LoVo (cell line): ENCODE measurements around the gene UBE4B.
"Not testable (repeated sequence)": the region's sequence is repeated elsewhere in the genome, so short reads cannot be mapped to it uniquely, and the experiment has no call there.

Experiments
- DNase-seq: peaks from one replicate; pipeline ENCODE4 v3.0.0-alpha.2; 2016; ENCODE audit warnings: low spot score

Gene UBE4B

DNA sequence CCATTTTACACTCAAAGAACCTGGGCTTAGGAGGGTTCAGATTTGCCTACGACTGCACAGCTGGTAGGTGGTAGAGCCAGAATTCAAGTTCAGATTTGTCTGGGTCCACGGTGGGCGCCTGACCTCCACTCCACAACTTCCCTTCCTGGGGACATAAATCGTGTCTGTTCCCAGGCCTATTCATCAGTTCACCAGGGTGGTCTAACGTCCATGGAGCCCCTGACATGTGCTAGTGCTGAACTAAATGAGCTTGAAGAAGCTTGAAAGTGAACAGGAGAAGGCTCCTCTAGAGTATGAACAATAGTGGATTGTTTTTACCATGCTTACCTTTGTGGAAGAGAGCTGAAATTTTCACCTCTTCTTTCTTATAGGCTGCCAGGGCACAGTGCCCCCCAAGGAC, 145.1 kb downstream of the UBE4B start:
- DNase-seq = no peak

DNA sequence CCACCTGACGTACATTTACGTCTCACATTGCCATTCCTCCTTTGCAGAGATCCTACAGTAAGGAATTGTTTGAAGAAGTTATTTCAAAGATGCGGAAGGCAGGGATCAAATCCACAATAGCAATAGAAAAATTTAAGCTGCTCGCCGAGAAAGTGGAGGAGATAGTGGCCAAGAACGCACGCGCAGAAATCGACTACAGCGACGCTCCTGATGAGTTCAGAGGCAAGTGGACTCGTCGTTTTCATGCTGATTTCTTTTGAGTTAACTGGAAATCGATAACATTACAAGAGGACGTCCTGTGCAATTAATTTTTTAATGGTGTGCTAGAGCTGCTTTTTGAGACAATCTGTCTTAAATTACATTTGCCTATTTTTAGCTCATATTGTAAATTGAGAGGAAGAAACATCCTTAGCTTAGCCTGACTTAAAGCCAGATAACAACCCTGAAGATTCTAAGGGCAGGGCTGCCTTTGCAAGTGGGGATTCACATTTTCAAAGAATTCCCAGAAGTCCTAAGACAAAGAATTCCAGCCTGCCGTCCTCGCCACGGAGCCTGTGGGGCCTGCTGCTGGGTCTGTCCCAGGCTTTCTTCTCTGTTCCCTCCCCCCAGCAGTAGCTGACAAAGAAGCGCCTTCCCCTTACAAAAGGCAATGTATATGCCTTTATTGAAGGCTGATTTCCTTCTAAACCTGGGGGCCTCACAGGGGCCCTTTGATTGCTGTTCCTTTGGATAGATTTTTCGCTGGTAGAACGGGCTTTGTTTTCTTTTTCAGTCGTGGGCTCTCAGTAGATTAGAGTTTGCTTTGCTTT, 146.0 kb downstream of the UBE4B start:
- DNase-seq = no peak

DNA sequence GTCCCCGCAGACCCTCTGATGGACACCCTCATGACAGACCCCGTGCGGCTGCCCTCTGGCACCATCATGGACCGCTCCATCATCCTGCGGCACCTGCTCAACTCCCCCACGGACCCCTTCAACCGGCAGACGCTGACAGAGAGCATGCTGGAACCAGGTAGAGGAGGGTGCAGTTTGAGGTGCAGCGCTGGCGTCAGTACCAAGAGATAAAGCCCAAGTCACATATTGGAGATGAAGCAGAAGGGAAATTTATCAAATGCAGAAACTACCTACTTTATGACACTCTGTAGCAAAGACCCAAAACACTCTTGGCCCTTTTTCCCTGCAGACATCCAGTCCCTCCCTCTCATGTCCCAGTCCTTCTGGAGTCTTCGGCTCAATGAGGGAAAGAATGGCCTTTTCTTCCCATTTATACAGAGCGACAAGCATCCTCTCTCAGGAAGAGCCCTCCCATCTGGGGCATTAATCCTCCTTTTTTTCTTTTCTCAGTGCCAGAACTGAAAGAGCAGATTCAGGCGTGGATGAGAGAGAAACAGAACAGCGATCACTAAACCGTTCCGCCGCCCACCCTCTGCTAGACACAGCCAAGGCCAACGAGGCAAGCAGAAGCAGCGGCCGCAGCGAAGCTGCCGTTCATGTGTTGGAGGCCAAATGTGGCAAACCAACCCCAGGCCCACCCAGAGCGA, 146.8 kb downstream of the UBE4B start:
- no peak for DNase-seq

DNA sequence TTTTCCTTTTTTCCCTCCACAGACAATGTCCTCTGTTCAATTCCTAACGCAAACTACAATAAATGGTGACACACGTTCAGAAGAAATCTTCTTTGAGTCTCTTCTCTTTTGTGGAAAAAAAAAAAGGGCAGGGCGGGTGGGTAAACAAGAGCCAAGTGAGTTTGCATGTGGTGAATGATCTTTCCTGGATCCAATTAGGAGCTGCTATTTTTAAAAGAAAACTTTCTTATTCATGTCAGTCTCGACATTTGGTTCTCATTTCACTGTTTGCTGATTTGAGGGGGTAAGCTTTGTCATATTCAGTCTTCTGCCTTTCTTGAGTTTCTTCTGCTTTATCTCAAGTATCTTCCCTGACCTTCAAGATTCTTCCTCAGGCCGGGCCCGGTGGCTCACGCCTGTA, 148.4 kb downstream of the UBE4B start:
- no peak for DNase-seq

DNA sequence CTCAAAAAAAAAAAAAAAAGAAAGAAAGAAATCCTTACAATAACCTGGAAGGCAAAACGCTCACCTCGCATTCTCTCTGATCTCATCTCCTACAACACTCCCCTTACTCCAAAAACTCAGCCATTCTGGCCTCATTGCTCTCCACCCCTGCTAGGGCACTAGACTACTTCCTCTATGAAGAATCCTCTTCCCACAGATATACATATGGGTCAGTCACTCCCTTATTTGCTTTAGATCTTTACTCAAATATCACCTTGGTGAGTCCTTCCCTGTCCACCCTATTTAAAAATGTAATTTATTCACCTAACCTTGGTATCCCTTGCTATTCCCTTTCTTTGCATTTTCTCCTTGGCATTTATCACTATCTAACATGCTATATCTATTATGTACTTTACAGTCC, 153.0 kb downstream of the UBE4B start:
- DNase-seq = no peak

DNA sequence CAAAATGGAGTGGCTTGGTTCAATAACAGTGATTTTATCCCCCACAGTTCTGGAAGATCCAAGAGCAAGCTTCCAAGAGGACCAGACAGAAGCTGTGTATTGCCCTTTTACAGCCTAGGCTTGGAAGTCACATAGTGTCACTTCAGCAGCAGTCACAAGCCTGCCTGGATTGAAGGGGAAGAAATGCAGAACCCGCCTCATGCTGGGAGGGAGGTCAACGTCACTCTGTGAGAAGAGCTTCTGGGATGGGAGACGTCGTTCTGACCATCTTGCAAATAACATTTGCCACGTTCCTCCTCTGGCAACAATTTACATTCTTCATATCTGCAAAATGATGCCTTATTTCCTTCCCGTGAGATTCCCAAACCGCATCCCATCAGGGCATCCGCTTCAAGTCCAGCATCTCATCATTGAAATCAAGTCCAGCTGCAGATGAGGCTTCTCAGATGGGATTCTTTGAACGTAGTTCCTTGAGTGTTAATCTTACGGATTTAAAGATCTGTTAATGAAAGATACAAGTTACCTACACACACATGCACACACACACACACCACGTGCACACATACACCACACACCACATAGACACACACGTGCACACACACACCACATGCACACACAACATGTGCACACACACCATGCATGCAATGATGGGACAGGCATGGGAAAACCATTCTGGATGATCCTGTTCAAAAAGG, 153.7 kb downstream of the UBE4B start:
- no peak for DNase-seq

DNA sequence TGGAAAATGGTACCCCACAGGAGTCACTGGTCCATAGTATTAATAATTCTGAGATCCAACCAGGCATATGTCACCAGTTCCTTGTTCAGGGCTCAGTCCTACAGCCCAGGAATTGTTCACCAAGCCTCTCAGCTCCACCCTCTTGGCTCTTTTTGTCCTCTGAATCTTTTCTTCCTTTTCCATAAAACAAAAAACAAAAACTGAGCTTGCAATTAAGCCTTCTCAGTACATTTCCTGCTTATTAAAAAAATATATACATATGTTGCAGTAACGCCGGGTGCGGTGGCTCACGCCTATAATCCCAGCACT, 154.2 kb downstream of the UBE4B start:
- DNase-seq = no peak

DNA sequence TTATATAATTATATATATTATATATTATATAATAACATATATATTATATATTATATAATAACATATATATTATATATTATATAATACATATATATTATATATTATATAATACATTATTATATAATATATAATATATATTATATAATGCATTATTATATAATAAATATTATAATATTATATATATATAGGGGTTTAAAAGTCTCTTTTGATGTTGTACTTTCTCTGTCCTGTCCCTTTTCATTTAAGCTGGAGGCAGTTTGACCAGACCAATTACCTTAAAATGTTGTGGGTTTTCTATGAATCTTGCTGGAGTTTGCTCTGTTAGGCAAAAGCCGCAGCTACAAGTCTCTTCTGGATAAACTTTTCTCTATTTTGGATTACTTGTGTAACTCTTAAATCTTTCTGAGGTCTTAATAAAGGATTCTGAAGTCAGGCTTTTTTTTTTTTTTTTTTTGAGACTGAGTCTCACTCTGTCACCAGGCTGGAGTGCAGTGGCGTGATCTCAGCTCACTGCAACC, 155.4 kb downstream of the UBE4B start:
- no peak for DNase-seq

DNA sequence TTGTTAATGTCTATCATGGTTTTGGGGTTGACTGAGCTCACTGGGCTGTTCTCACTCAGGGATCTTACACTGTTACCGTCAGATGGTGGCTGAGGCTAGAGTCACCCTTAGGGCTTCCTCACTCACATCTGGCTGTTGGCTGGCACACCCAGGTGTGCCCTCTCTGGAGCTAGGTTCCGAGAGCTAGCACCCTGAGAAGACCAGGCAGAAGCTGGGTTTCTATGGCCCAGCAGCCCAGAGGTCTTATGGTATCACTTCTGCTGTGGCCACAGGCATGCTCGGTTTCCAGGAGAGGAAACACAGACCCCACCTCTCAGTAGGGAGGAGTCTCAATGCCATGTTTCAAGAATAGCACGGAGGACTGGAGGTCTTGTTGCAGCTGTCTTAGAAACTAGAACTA, 156.9 kb downstream of the UBE4B start:
- DNase-seq = no peak

DNA sequence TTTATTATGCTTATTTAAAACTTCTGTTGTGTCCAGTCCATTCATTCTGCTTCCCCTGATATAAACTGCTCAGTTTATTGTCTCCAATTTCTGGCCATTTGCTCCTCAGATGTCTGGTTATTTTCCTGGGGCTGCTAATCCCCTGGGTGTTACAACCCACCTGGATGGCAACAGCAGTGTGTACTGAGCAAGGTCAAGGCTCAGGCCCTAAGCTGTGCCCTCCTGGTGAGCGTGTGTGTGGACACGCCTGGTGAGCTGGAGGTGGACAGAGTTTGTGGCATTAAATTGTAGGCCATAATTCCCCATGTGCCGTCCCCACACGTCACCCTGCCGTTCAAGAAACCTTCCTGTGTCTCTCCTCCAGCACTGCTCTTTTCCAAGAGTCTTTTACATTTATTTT, 159.5 kb downstream of the UBE4B start:
- no peak for DNase-seq

DNA sequence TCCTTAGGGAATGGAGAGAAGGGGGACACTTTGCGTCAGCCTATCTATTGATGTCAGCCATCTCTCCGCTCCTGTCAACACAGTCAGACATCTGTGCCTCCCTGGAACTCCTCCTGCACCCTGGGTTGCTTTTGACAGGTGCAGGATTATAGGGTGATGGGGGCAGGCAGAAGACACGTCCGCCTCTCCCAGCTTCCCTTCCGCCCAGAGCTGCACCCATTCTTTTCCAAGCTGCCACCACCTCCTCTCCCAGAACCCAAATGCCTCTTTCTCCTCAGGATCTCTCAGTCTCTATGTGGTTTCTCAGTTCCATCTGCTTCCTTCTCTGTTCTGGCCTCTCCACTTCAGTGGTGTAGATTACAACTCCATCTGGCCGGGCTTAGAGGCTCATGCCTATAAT, 160.5 kb downstream of the UBE4B start:
- DNase-seq = no peak

DNA sequence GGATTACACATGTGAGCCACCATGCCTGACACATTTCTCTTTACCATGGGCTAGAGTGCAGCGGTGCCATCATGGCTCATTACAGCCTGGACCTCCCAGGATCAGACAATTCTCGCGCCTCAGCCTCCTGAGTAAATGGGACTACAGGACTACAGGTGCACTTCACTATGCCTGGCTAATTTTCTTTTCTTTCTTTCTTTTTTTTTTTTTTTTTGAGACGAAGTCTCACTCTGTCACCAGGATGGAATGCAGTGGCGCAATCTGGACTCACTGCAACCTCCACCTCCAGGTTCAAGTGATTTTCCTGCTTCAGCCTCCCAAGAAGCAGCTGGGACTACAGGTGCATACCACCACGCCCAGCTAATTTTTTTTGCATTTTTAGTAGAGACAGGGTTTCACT, 162.8 kb downstream of the UBE4B start:
- DNase-seq = peak; percentile 40

DNA sequence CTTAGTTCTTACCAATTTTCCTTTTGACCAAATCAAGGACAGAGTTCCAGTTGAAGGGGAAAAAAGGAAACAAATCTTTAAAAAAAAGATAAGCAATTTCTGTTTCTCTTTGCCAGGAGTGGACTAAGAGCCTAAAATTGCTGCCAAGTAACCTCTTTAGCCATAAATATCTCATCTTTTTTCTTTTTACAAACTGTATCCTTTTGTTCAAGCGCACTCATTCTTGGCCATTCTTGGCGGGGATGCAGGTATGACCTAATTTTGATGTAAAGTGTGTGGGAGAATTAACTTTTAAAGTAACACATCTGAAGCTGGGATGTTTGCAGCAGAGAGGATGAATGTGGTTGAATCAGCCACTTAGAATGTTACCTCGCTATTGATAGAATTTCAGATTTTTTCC, 164.2 kb downstream of the UBE4B start:
- DNase-seq = no peak

DNA sequence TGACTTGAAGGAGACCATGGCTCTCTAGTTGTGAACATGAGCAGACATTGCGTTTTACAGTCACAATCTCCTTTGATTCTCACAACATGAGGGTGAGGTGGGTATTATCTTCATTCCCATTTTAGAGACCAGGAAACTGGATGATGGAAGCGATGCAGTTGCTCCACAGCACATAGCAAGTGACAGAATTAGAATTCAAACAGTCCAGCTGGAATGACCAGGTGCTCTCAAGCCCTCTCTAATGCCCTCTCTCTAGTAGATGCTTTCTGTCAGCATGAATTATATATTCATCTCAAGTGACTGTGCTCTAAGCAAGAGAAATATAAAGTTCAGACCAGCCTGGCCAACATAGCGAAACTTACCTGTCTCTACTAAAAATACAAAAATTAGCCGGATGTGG, 167.9 kb downstream of the UBE4B start:
- no peak for DNase-seq

DNA sequence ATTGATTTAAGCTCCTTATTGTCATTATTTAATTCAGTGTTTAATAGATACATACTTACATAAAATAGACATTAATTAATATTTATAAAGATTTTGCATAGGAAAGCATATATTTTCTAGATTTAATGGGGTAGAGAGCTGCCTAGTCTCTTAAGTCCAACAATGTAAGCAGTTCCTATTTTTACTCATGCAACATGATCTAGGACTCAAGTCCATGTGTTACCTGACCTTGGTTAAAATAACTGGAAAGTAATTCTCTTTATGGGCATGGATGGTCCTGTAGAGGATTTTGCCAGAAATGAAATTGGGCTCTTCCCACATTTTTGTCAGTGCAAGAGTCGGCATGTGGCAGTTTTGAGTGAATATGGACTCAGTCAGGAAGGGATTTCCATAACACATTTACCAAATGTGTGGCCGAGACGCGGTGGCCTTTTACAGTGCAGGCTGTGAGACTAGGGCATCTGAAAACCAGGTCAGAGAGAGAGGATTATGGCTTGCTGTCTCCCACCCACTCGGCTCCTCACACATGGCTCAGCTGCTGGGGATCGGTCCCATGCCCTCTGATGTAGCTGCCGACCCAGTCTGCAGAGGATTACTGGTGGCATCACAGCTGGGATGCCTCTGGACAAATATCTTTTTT, 171.4 kb downstream of the UBE4B start:
- DNase-seq = no peak

DNA sequence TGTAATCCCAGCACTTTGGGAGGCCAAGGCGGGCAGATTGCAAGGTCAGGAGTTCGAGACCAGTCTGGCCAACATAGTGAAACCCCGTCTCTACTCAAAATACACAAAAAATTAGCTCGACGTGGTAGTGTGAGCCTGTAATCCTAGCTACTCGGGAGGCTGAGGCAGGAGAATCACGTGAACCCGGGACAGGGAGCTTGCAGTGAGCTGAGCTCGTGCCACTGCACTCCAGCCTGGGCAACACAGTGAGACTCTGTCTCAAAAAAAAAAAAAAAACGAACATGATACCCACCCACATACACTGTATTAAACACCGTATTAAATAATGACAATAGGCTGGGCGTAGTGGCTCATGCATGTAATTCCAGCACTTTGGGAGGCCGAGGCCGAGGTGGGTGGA, 172.4 kb downstream of the UBE4B start:
- DNase-seq = not testable (repeated sequence)

DNA sequence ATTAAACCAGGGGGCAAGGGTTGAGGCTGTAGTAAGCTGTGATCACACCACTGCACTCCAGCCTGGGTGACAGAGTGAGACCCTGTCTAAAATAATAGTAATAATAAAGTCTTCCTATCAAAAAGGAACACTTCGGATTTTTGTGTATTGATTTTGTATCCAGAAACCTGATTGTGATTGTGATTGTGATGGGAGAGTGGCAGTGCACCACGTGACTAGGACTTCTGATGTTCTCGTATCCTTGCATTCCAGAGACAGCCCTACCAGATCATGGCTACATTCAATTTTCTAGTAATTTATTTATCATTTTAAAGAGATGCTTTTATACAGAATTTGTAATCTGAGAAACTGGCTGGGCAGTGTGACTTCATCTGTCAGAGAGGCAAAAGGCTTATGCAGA, 175.1 kb downstream of the UBE4B start:
- DNase-seq = no peak

DNA sequence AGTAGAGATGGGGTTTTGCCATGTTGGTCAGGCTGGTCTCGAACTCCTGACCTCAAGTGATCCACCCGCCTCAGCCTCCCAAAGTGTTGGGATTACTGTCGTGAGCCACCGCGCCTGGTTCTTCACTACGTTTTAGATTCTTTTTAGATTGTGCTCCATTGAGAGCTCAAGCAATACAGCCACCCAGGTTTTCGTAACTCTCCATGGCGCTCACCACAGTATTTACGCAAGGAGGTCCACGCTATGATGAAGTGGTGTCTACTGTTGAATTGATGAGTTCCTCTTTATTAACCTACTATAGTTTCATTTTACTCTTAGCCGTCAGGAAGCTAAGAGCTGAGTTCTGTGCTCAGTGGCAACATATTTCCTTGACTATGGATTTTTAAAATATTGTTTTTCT, 175.8 kb downstream of the UBE4B start:
- DNase-seq = no peak

DNA sequence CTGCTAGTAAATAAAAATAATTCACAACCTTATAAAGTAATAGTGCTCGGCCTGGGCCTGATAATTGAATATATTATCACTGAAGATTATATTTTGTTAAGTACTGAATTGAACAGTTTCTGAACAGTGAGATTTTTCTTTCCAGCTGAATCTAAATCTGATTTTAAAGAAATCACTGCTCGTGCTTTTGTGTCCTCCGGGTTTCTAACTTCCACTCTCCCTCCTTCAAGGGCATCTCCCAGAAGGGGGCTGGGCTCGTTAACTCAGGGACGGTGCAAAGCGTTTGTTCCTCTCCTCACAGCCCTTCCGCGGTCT, 176.8 kb downstream of the UBE4B start:
- DNase-seq = no peak

DNA sequence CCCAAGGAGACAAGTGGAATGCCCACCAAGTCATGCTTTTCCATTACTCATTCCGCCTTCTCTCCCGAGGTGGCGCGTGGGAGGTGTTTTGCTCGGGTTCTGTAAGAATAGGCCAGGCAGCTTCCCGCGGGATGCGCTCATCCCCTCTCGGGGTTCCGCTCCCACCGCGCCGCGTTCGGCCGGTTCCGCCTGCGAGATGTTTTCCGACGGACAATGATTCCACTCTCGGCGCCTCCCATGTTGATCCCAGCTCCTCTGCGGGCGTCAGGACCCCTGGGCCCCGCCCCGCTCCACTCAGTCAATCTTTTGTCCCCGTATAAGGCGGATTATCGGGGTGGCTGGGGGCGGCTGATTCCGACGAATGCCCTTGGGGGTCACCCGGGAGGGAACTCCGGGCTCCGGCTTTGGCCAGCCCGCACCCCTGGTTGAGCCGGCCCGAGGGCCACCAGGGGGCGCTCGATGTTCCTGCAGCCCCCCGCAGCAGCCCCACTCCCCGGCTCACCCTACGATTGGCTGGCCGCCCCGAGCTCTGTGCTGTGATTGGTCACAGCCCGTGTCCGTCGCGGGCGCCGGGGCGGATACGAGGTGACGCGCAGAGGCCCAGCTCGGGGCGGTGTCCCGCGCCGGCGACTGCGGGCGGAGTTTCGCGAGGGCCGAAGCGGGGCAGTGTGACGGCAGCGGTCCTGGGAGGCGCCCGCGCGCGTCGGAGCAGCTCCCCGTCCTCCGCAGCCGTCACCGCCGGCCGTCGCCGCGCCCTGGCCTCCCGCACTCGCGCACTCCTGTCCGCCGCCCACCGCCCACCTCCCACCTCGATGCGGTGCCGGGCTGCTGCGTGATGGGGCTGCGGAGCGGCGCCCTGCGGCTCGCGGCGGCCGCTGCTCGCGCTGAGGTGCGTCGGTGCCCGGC, 177.4 kb downstream of the UBE4B start, which contains the start of gene KIF1B:
TSS of gene KIF1B (plus strand) at position 666 of the 906 bp plus-strand sequence. CDS start 21,759 bp downstream, outside the sequence.
- DNase-seq = peak; percentile 97
